VCaP (cell line): ENCODE results near the gene GRPEL2.

Experiments used
- H3K27ac ChIP-seq: fragments of 450-650 bp; 2 replicates; pipeline ENCODE4 v1.5.1; 2017
- TF ChIP-seq, protein P1 (sequence below): fragments of 450-650 bp; conservative IDR thresholded peaks from 2 replicates; pipeline ENCODE4 v1.5.1; 2017; ENCODE audit warnings: mild to moderate bottlenecking, moderate library complexity

The GRPEL2 gene

DNA sequence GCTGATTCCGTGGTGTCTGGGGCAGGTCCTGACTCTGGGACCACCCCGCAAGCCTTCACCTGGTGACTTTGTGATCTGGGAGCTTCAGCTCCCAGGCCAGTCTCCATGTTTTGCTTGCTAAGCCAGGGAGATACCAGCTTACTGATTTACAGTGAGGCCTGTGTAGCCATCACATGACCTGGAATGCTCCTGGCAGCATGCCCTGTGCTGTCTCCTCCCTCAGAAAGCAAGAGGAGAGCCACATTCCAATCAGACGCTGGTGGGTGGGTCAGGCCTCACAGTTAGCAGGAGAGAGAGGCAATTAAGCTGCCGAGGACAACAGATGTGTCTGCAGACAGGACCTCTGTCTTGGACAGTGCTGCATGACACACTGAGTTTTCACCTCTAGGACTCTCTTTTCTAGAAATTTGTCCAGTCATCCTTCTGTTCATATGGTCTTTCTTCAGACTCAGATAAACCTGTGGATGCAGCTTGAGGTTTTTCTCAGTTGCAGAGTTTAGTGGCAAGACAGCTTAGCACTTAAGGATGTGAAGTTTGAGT lies 24.4 kb upstream of the GRPEL2 start:
- TF ChIP-seq, protein P1, sequence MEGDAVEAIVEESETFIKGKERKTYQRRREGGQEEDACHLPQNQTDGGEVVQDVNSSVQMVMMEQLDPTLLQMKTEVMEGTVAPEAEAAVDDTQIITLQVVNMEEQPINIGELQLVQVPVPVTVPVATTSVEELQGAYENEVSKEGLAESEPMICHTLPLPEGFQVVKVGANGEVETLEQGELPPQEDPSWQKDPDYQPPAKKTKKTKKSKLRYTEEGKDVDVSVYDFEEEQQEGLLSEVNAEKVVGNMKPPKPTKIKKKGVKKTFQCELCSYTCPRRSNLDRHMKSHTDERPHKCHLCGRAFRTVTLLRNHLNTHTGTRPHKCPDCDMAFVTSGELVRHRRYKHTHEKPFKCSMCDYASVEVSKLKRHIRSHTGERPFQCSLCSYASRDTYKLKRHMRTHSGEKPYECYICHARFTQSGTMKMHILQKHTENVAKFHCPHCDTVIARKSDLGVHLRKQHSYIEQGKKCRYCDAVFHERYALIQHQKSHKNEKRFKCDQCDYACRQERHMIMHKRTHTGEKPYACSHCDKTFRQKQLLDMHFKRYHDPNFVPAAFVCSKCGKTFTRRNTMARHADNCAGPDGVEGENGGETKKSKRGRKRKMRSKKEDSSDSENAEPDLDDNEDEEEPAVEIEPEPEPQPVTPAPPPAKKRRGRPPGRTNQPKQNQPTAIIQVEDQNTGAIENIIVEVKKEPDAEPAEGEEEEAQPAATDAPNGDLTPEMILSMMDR = no peak

DNA sequence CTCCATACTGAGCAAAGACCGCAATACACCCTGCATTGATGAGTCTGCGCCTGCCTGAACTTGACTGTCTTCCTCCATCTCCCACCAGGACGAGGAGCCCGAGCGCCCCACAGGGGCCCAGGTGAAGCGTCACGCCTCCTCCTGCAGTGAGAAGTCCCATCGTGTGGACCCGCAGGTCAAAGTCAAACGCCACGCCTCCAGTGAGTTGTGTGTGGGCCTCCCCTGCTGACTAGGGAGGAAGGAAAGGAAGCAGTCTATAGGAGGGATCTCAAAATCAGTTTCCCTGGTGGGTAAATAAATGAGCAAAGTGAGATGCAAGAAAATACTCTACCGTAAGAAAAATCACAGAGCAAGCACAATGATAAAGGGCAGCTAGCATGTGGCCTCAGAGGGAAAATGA lies 22.8 kb upstream of the GRPEL2 start:
- H3K27ac ChIP-seq = peak overlapping the region; percentile 88
- TF ChIP-seq, protein P1 = no peak

More for the DNA sequence above, 24.4 kb upstream of the GRPEL2 start:
- H3K27ac ChIP-seq = peak overlapping the region; percentile 88

DNA sequence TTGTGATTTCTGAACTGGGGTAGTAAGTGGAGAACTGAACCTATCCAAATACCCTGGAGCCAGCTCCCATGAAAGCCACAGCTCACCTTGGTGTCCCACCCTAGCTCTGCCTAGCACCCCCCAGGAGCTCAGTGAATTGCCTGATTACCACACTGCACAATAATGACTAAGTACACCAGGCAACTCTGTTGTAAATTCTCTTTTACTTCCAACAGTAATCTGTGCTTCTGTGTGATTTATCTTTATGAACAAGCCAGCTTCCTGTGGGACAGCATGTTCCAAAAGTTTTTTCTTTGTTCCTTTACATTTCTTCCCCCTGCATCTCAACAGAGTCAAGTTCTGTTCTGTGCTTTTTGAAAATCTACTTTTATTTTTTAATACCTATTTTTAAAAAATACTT lies 22.1 kb upstream of the GRPEL2 start:
- TF ChIP-seq, protein P1 = no peak
- peak overlapping the region; percentile 88 for H3K27ac ChIP-seq

DNA sequence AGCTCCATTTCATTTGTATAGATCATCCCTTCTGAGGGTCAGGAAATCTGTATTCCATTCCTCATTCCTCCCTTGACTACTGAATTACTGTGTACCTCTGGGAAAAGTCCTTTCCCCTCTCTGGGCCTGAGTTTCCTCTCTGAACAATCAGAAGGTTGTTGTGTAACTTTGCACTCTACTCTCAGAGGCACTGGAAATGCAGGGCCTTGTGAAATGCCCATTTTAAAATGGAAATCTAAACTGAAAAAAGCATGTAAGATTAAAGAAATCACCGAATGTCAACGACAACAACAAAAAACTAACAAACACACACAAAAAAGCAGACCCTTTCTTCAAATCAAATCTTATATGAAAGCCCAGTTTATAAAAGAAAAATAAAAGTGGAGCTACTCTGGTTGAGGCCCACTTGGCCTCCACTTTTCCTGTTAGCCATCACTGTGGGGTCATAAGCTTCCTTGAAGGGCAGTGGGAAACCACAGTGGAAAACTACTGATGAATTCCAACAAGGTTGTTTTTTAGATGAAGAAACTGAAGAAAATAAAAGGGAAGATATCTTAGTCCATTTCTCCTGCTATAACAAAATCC lies 21.6 kb upstream of the GRPEL2 start:
- H3K27ac ChIP-seq = peak overlapping the region; percentile 88
- TF ChIP-seq, protein P1 = no peak

DNA sequence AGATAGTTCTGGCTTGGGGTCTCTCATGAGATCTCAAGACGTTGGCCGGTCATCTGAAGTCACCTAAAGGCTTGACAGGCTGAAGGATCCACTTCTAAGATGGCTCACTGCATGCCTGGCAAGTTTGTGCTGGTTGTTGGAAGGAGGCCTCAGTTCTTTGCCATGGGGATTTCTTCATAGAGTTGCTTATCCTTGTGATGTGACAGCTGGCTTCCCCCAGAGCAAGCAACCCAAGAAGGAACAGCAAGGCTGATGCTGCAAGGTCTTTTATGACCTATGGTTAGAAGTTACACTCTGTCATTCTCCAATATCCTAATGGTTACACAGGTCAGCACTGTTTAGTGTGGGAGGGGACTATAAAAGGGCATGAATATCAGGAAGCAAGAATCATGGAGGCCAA lies 20.7 kb upstream of the GRPEL2 start:
- peak overlapping the region; percentile 88; the same call in 1 of the 2 replicates for H3K27ac ChIP-seq
- TF ChIP-seq, protein P1 = no peak

DNA sequence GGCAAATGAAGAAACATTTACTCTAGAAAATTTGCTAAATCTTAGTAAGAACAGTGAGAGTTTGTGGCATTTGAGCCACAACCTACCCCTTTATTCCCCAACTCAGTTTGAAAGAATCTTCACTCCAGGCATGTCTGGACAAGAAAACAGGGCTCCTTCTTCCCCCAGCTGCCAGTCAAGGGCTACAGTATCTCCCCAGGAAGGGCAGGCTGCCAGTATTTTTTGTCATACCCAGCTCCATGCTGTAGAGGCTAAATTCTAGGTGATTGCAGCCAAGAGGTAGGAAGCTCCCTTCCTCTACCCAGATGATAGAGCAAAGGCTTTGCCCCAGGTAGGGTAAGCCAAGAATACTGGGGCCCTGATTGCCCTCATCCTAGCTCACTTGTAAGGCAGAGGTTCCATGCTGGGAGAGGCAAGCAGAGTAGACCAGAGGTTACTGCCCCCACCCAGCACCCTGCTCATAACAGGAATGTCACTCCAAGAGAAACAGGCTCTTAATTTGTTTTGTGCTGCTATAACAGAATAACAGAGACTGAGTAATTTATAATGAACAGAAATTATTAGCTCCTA lies 20.0 kb upstream of the GRPEL2 start:
- TF ChIP-seq, protein P1 = no peak
- H3K27ac ChIP-seq = no peak overlapping the region

DNA sequence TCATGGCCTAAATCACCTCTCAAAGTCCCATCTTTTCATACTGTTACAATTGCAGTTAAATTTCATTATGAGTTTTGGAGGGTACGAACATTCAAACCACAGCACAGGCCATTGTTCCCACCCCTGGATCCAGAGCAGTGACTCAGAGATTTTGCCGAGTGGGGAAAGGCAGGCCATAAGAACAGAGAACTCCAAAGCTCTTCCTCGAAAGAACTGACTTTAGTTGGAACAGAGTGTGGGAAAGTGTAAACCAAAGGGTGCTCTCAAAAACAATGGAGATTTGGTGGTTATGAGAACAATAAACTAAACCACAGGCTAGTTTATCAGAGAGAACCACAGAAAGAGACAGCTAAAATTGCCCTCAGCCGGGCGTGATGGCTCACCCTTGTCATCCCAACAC lies 19.4 kb upstream of the GRPEL2 start:
- H3K27ac ChIP-seq = peak overlapping the region; percentile 5; the same call in 1 of the 2 replicates
- TF ChIP-seq, protein P1 = no peak
